Natural killer cell treated with Interleukin-12 subunit alpha and Interleukin-12 subunit beta and Interleukin-15 and Interleukin-18, amount 100 ng/mL, for 72 hours (primary cell): Measurements from ENCODE around the gene WNT9B. TPM values are rescaled to one million over a fixed set of nuclear protein-coding genes. Genes with fewer than 3 reads are reported as not detected.

Source experiments
- ATAC-seq, 2 donors: fragments of 150-1000 bp; cut with Tn5 transposase in 1 of 2; sonication (Bioruptor Pico), chemical (Tn5 transposase) in 1 of 2; 2 replicates each; pipeline ENCODE4 v1.10.0; 2021
- DNase-seq: peaks from one replicate; pipeline ENCODE4 v3.0.0; 2022; ENCODE audit warnings: low spot score
- H3K27ac Mint-ChIP-seq, 2 donors: 1 replicate in 1 of 2; 2 replicates in 1 of 2; pipeline ENCODE4 v1.8.0; 2022; ENCODE audit warnings: mixed read lengths in 2 of 2, mild to moderate bottlenecking in 1 of 2, moderate library complexity in 1 of 2
- H3K27me3 Mint-ChIP-seq, 2 donors: 1 replicate in 1 of 2; 2 replicates in 1 of 2; pipeline ENCODE4 v1.8.0; 2022; ENCODE audit warnings: mixed read lengths in 2 of 2
- H3K36me3 Mint-ChIP-seq: one replicate; pipeline ENCODE4 v1.8.0; 2022; ENCODE audit warnings: mixed read lengths
- H3K4me1 Mint-ChIP-seq, 2 donors: 1 replicate in 1 of 2; 2 replicates in 1 of 2; pipeline ENCODE4 v1.8.0; 2022; ENCODE audit warnings: low read depth in 2 of 2, mixed read lengths in 2 of 2, mild to moderate bottlenecking in 1 of 2
- H3K4me3 Mint-ChIP-seq: one replicate; pipeline ENCODE4 v1.8.0; 2022; ENCODE audit warnings: mixed read lengths
- H3K9me3 Mint-ChIP-seq: 2 replicates; pipeline ENCODE4 v1.8.0; 2022; ENCODE audit warnings: mixed read lengths
- total RNA-seq, 2 donors: library from RNA; stranded (reverse); gene quantifications; one replicate each; pipeline ENCODE4 v1.2.3, GENCODE V29; 2022

Gene WNT9B
- total RNA-seq, 2 donors from 2014 or later: not detected

- ATAC-seq (no peak), DNase-seq (no peak)
- no peak overlapping the region for H3K27ac Mint-ChIP-seq
- H3K9me3 Mint-ChIP-seq: no peaks in the 10 kb centered on the region
- H3K27me3 Mint-ChIP-seq: peaks cover 53 to 54% of the 10 kb centered on the region in 2 donors
- no peaks in the 10 kb centered on the region for H3K36me3 Mint-ChIP-seq
- peak overlapping the region; percentile 67 for H3K4me3 Mint-ChIP-seq
- H3K4me1 Mint-ChIP-seq: peaks cover 0 to 11% of the 10 kb centered on the region in 2 donors
Observed at GRCh38 chr17:46817901-46818209, 33.5 kb upstream of the WNT9B start.

- DNase-seq (peak; percentile 72), ATAC-seq (peak; percentile 71 to 81)
- Mint-ChIP-seq H3K27me3 (peaks cover 49% of the 10 kb centered on the region in 2 donors), H3K9me3 (no peaks in the 10 kb centered on the region), H3K4me1 (peaks cover 0 to 11% of the 10 kb centered on the region in 2 donors), H3K27ac (no peak within 1 kb of the TSS), H3K36me3 (no peaks in the 10 kb centered on the region), H3K4me3 (peak within 1 kb of the TSS; percentile 67)
Observed at GRCh38 chr17:46818316-46818928, 33.0 kb upstream of the WNT9B start, which contains the start of gene WNT3. Gene WNT3 (minus strand): TSS chr17:46818692. CDS start chr17:46818597, 95 bp downstream.

GRCh38 chr17:46818929-46819859 lies 32.2 kb upstream of the WNT9B start:
- DNase-seq (no peak), ATAC-seq (peak; percentile 16 to 28)
- Mint-ChIP-seq H3K27me3 (peaks cover 42 to 49% of the 10 kb centered on the region in 2 donors), H3K27ac (no peak overlapping the region), H3K4me3 (peak overlapping the region; percentile 67), H3K36me3 (no peaks in the 10 kb centered on the region), H3K4me1 (peaks cover 0 to 11% of the 10 kb centered on the region in 2 donors), H3K9me3 (no peaks in the 10 kb centered on the region)

GRCh38 chr17:46819906-46820351 lies 31.5 kb upstream of the WNT9B start:
- H3K36me3 Mint-ChIP-seq: no peaks in the 10 kb centered on the region
- ATAC-seq: no peak

GRCh38 chr17:46820592-46821450 lies 30.6 kb upstream of the WNT9B start:
- H3K9me3 Mint-ChIP-seq: no peaks in the 10 kb centered on the region

More at GRCh38 chr17:46819906-46820351, 31.5 kb upstream of the WNT9B start:
- Mint-ChIP-seq H3K27ac (no peak overlapping the region), H3K27me3 (peaks cover 44 to 49% of the 10 kb centered on the region in 2 donors), H3K9me3 (no peaks in the 10 kb centered on the region), H3K4me1 (peaks cover 0 to 11% of the 10 kb centered on the region in 2 donors), H3K4me3 (peak overlapping the region; percentile 67)
- no peak for DNase-seq

GRCh38 chr17:46821482-46822387 lies 29.6 kb upstream of the WNT9B start:
- H3K4me1 Mint-ChIP-seq: peaks cover 0 to 11% of the 10 kb centered on the region in 2 donors
- peaks cover 34 to 37% of the 10 kb centered on the region in 2 donors for H3K27me3 Mint-ChIP-seq
- H3K27ac Mint-ChIP-seq: no peak overlapping the region
- DNase-seq (no peak), ATAC-seq (no peak)
- no peaks in the 10 kb centered on the region for H3K36me3 Mint-ChIP-seq
- no peaks in the 10 kb centered on the region for H3K9me3 Mint-ChIP-seq
- no peak overlapping the region for H3K4me3 Mint-ChIP-seq

More at GRCh38 chr17:46820592-46821450, 30.6 kb upstream of the WNT9B start:
- peaks cover 0 to 11% of the 10 kb centered on the region in 2 donors for H3K4me1 Mint-ChIP-seq
- ATAC-seq (no peak), DNase-seq (no peak)
- H3K36me3 Mint-ChIP-seq: no peaks in the 10 kb centered on the region
- H3K4me3 Mint-ChIP-seq: no peak overlapping the region
- H3K27ac Mint-ChIP-seq: no peak overlapping the region
- H3K27me3 Mint-ChIP-seq: peaks cover 42 to 46% of the 10 kb centered on the region in 2 donors

GRCh38 chr17:46822388-46822921 lies 28.9 kb upstream of the WNT9B start:
- H3K27me3 Mint-ChIP-seq: peaks cover 30% of the 10 kb centered on the region in 2 donors
- ATAC-seq (no peak), DNase-seq (no peak)
- H3K4me1 Mint-ChIP-seq: peaks cover 0 to 11% of the 10 kb centered on the region in 2 donors
- H3K9me3 Mint-ChIP-seq: no peaks in the 10 kb centered on the region
- no peaks in the 10 kb centered on the region for H3K36me3 Mint-ChIP-seq
- H3K4me3 Mint-ChIP-seq: no peak overlapping the region
- no peak overlapping the region for H3K27ac Mint-ChIP-seq

- peaks cover 22 to 25% of the 10 kb centered on the region in 2 donors for H3K27me3 Mint-ChIP-seq
- DNase-seq (no peak), ATAC-seq (no peak)
- no peaks in the 10 kb centered on the region for H3K9me3 Mint-ChIP-seq
- no peak overlapping the region for H3K27ac Mint-ChIP-seq
- no peak overlapping the region for H3K4me3 Mint-ChIP-seq
- no peaks in the 10 kb centered on the region for H3K36me3 Mint-ChIP-seq
- peaks cover 0 to 7% of the 10 kb centered on the region in 2 donors for H3K4me1 Mint-ChIP-seq
Observed at GRCh38 chr17:46823657-46824056, 27.7 kb upstream of the WNT9B start.

- no peaks in the 10 kb centered on the region for H3K36me3 Mint-ChIP-seq
Observed at GRCh38 chr17:46826116-46826515, 25.3 kb upstream of the WNT9B start.

GRCh38 chr17:46827274-46827673 lies 24.1 kb upstream of the WNT9B start:
- ATAC-seq (no peak), DNase-seq (no peak)
- Mint-ChIP-seq H3K9me3 (no peaks in the 10 kb centered on the region), H3K4me3 (no peak overlapping the region), H3K36me3 (no peaks in the 10 kb centered on the region), H3K27me3 (peaks cover 0 to 13% of the 10 kb centered on the region in 2 donors), H3K4me1 (no peaks in the 10 kb centered on the region), H3K27ac (no peak overlapping the region)

More at GRCh38 chr17:46826116-46826515, 25.3 kb upstream of the WNT9B start:
- H3K4me3 Mint-ChIP-seq: no peak overlapping the region
- DNase-seq (no peak), ATAC-seq (peak in 1 of 2 donors; percentile 53)
- no peak overlapping the region for H3K27ac Mint-ChIP-seq
- no peaks in the 10 kb centered on the region for H3K9me3 Mint-ChIP-seq
- no peaks in the 10 kb centered on the region for H3K4me1 Mint-ChIP-seq
- H3K27me3 Mint-ChIP-seq: peaks cover 9 to 20% of the 10 kb centered on the region in 2 donors

- no peak overlapping the region for H3K4me3 Mint-ChIP-seq
- DNase-seq: no peak
- no peak overlapping the region for H3K27ac Mint-ChIP-seq
- no peaks in the 10 kb centered on the region for H3K36me3 Mint-ChIP-seq
- ATAC-seq: peak in 1 of 2 donors; percentile 26
- no peaks in the 10 kb centered on the region for H3K9me3 Mint-ChIP-seq
- peaks cover 0 to 17% of the 10 kb centered on the region in 2 donors for H3K27me3 Mint-ChIP-seq
- H3K4me1 Mint-ChIP-seq: peaks cover 7 to 8% of the 10 kb centered on the region in 2 donors
Observed at GRCh38 chr17:46831573-46832330, 19.6 kb upstream of the WNT9B start.
